HepG2 (cell line): ENCODE data around the gene MC5R. TPM values are rescaled to one million over a fixed set of nuclear protein-coding genes. Genes with fewer than 3 reads are reported as not detected.

Source experiments
- ATAC-seq: fragments of 200-7000 bp; cut with Tn5 transposase; 3 replicates; pipeline ENCODE4 v1.9.1; 2020; ENCODE audit warnings: mild to moderate bottlenecking, moderate library complexity
- BruUV-seq: library from RNA; stranded (reverse); fragments of 400-500 nt; replicated peaks from 2 replicates; lab custom pipeline; 2021; lab: Mats Ljungman, UMichigan
- CTCF ChIA-PET: fragments of 300-600 bp; formaldehyde crosslinking; extraction: SDS; loops from one replicate; lab custom pipeline; 2021; ENCODE audit warnings: low total read pairs, inconsistent platforms, low intra/inter-chr PET ratio; lab: Yijun Ruan, JAX
- POLR2A ChIA-PET: fragments of 350-600 bp; sonication (Branson Sonifier 250); formaldehyde crosslinking; loops from one replicate; lab custom pipeline; 2020; ENCODE audit warnings: antibody characterized with exemption, inconsistent platforms; lab: Yijun Ruan, JAX
- DNase-seq: peaks from one replicate; pipeline ENCODE4 v3.0.0-alpha.2; 2015; ENCODE audit warnings: low spot score
- FAIRE-seq: peaks from 3 replicates; lab custom pipeline; 2011; peaks lifted over from hg19 to GRCh38; lab: Jason Lieb, UNC
- H2AFZ ChIP-seq: one replicate; pipeline ENCODE4 v1.6.1; 2011; ENCODE audit warnings: low read length, inconsistent platforms
- H3K27ac ChIP-seq: fragments of 300-600 bp; 3 replicates; pipeline ENCODE4 v1.8.0; 2011; ENCODE audit warnings: mixed run types, mild to moderate bottlenecking, mixed read lengths, low read length, inconsistent platforms; ENCODE audit not compliant: insufficient read depth; ENCODE audit errors: extremely low read length
- H3K27me3 ChIP-seq, 2 experiments: fragments of 200-600 bp in 1 of 2; 2 replicates in 1 of 2; 3 replicates in 1 of 2; pipeline versions ENCODE4 v1.6.0 to v1.8.0; 2011; ENCODE audit warnings: low read length in 2 of 2, mild to moderate bottlenecking in 2 of 2, moderate library complexity in 2 of 2, inconsistent platforms in 1 of 2; ENCODE audit not compliant: insufficient read depth in 2 of 2, control insufficient read depth in 1 of 2
- H3K36me3 ChIP-seq, 2 experiments: fragments of 200-600 bp in 1 of 2; replicated peaks in 1 of 2; 2 replicates in 1 of 2; 3 replicates in 1 of 2; pipeline versions ENCODE4 v1.5.1 to v1.8.0; 2011; ENCODE audit warnings: low read length in 2 of 2, inconsistent platforms in 1 of 2; ENCODE audit not compliant: insufficient read depth in 2 of 2, control insufficient read depth in 1 of 2
- H3K4me1 ChIP-seq: 2 replicates; pipeline ENCODE4 v1.5.1; 2012; ENCODE audit warnings: low read length, inconsistent platforms; ENCODE audit not compliant: insufficient read depth
- H3K4me2 ChIP-seq: 2 replicates; pipeline ENCODE4 v1.6.0; 2011; ENCODE audit warnings: low read depth, low read length, inconsistent platforms
- H3K4me3 ChIP-seq, 3 experiments: fragments of 200-600 bp in 1 of 3; sonication (generic), shearing (Covaris generic) in 1 of 3; replicated peaks in 1 of 3; 2 replicates each; pipeline ENCODE4 v1.5.1; 2011 to 2016; ENCODE audit warnings: low read length in 3 of 3, inconsistent platforms in 2 of 3, low read depth in 2 of 3, mild to moderate bottlenecking in 2 of 3, control low read depth in 1 of 3, mixed read lengths in 1 of 3; ENCODE audit not compliant: insufficient read depth in 1 of 3
- H3K79me2 ChIP-seq: one replicate; pipeline ENCODE4 v1.6.1; 2011; ENCODE audit warnings: low read length, inconsistent platforms; ENCODE audit not compliant: insufficient read depth
- H3K9ac ChIP-seq: 2 replicates; pipeline ENCODE4 v1.6.0; 2011; ENCODE audit warnings: mild to moderate bottlenecking, low read depth, low read length, inconsistent platforms; ENCODE audit not compliant: insufficient read depth
- H3K9me3 ChIP-seq: 2 replicates; pipeline ENCODE4 v1.5.1; 2012; ENCODE audit warnings: mild to moderate bottlenecking, low read length
- H4K20me1 ChIP-seq: 2 replicates; pipeline ENCODE4 v1.6.0; 2011; ENCODE audit warnings: inconsistent platforms, mild to moderate bottlenecking, low read length, moderate library complexity; ENCODE audit not compliant: insufficient read depth
- ARID4A ChIP-seq: sonication (generic); formaldehyde crosslinking; IDR thresholded peaks from 2 replicates; pipeline ENCODE4 v1.5.0; 2020; ENCODE audit warnings: mild to moderate bottlenecking, missing genetic modification reagents, borderline replicate concordance
- CHD2 ChIP-seq: IDR thresholded peaks from 2 replicates; pipeline ENCODE4 v1.6.1; 2011; ENCODE audit warnings: low read depth, low read length, improper control_type of control experiment
- FLYWCH1 ChIP-seq: sonication (generic); formaldehyde crosslinking; IDR thresholded peaks from 2 replicates; pipeline ENCODE4 v1.8.1; 2023; ENCODE audit warnings: mild to moderate bottlenecking, missing genetic modification reagents
- MAFG ChIP-seq: sonication (generic); formaldehyde crosslinking; IDR thresholded peaks from 2 replicates; pipeline ENCODE4 v1.5.1; 2020; ENCODE audit warnings: mild to moderate bottlenecking, missing genetic modification reagents
- NFAT5 ChIP-seq: sonication (generic); formaldehyde crosslinking; IDR thresholded peaks from 2 replicates; pipeline ENCODE4 v1.4.0; 2020; ENCODE audit warnings: missing genetic modification reagents
- NFKB2 ChIP-seq: sonication (generic); formaldehyde crosslinking; IDR thresholded peaks from 2 replicates; pipeline ENCODE4 v1.4.0; 2020; ENCODE audit warnings: missing genetic modification reagents, borderline replicate concordance
- NR2F2 ChIP-seq: IDR thresholded peaks from 2 replicates; pipeline ENCODE4 v1.6.1; 2012; ENCODE audit warnings: low read depth, inconsistent platforms, borderline replicate concordance
- ZFAT ChIP-seq: sonication (generic); formaldehyde crosslinking; conservative IDR thresholded peaks from 2 replicates; pipeline ENCODE4 v1.8.1; 2023; ENCODE audit warnings: missing genetic modification reagents, inconsistent platforms
- ZFX ChIP-seq: sonication (generic); formaldehyde crosslinking; IDR thresholded peaks from 2 replicates; pipeline ENCODE4 v1.4.0; 2020; ENCODE audit warnings: mild to moderate bottlenecking, low read depth, missing genetic modification reagents, moderate library complexity
- ZNF33B ChIP-seq: sonication (generic); formaldehyde crosslinking; IDR thresholded peaks from 2 replicates; pipeline ENCODE4 v1.5.1; 2020; ENCODE audit warnings: mild to moderate bottlenecking, missing genetic modification reagents
- ZNF367 ChIP-seq: sonication (generic); formaldehyde crosslinking; IDR thresholded peaks from 2 replicates; pipeline ENCODE4 v1.4.0; 2020; ENCODE audit warnings: missing genetic modification reagents, borderline replicate concordance
- ZNF598 ChIP-seq: sonication (generic); formaldehyde crosslinking; IDR thresholded peaks from 2 replicates; pipeline ENCODE4 v1.5.1; 2020; ENCODE audit warnings: mild to moderate bottlenecking, missing genetic modification reagents, borderline replicate concordance
- ZNF788 ChIP-seq: sonication (generic); formaldehyde crosslinking; IDR thresholded peaks from 2 replicates; pipeline ENCODE4 v1.5.0; 2020; ENCODE audit warnings: mild to moderate bottlenecking, missing genetic modification reagents, borderline replicate concordance
- WGBS: methylation state at CpG from one replicate; pipeline ENCODE4 v1.1.6; 2017; ENCODE audit warnings: low lambda C conversion rate; 5-methylcytosine and 5-hydroxymethylcytosine counted together
- in situ Hi-C: cut with HindIII; loops from 2 replicates; pipeline ENCODE4 v1.10.0; 2017; ENCODE audit warnings: low pct_unique_long_range_greater_than_20kb; ENCODE audit not compliant: extremely low pct_ligation_motif_present
- intact Hi-C: fragments of 100-400 bp; cut with micrococcal nuclease; formaldehyde crosslinking; loops from one replicate; pipeline ENCODE4 v1.10.0; 2022; ENCODE audit not compliant: unreplicated experiment
- polyA plus RNA-seq, 8 experiments: library from polyadenylated mRNA; depleted of rRNA in 3 of 8; stranded (reverse) in 7 of 8; unstranded in 1 of 8; fragments of >200 nt; fragmentation: Illumina TruSeq in 4 of 8; extraction: Trizol in 4 of 8; gene quantifications; 2 replicates each; pipeline versions ENCODE4 v1.2.1 to v1.2.3, GENCODE V29; 2011 to 2016; ENCODE audit warnings: low read depth in 4 of 8, missing spikeins in 1 of 8, mixed read lengths in 1 of 8; ENCODE audit not compliant: insufficient read depth in 1 of 8
- total RNA-seq, 5 experiments: library from RNA; depleted of rRNA; stranded (reverse); fragments of >200 nt; fragmentation: Illumina TruSeq; extraction: Trizol; gene quantifications; 2 replicates each; pipeline ENCODE4 v1.2.3, GENCODE V29; 2016; ENCODE audit warnings: low read depth in 1 of 5
- TF ChIP-seq, protein P1 (sequence below): sonication (generic); formaldehyde crosslinking; IDR thresholded peaks from 2 replicates; pipeline ENCODE4 v1.8.0; 2023; ENCODE audit warnings: mild to moderate bottlenecking, missing genetic modification reagents

Gene MC5R
- total and polyA plus RNA-seq, 2 of the 13 experiments (the other 11 are each of a cell fraction or from before 2014, with no cell fraction given) = not detected

GRCh38 chr18:13809531-13810255, 14.3 kb upstream of the MC5R start:
- Histone ChIP-seq H4K20me1 (no peaks in the 10 kb centered on the region), H3K9ac (no peak overlapping the region), H3K27me3 (no peaks in the 10 kb centered on the region), H3K4me3 (no peak overlapping the region), H3K4me2 (no peak overlapping the region), H3K4me1 (no peaks in the 10 kb centered on the region; the same call in 1 of the 2 replicates), H3K9me3 (no peaks in the 10 kb centered on the region), H3K79me2 (no peaks in the 10 kb centered on the region), H3K36me3 (no peaks in the 10 kb centered on the region), H2AFZ (no peak overlapping the region), H3K27ac (no peak overlapping the region)
- intact Hi-C loops = no loop called here
- ATAC-seq (no peak), FAIRE-seq (no peak), DNase-seq (no peak)
- in situ Hi-C loops = loop anchor here (5.0 kb wide), 1 partner anchor 278 kb away; no protein-coding TSS in a partner anchor
- 11% methylated on average over 5 of the region's 5 CpGs for WGBS
- BruUV-seq = no TSS peak
- POLR2A ChIA-PET = no interaction called here
- CTCF ChIA-PET = no interaction called here
- TF ChIP-seq ZFAT (CRISPR knock-in tag) (no peak), FLYWCH1 (CRISPR knock-in tag) (no peak), ARID4A (CRISPR knock-in tag) (no peak), ZNF788 (CRISPR knock-in tag) (no peak), NR2F2 (no peak), MAFG (no peak), ZFX (CRISPR knock-in tag) (no peak), ZNF598 (CRISPR knock-in tag) (no peak), NFKB2 (no peak), CHD2 (no peak), ZNF367 (CRISPR knock-in tag) (no peak), ZNF33B (no peak), NFAT5 (CRISPR knock-in tag) (no peak)
- TF ChIP-seq, protein P1, sequence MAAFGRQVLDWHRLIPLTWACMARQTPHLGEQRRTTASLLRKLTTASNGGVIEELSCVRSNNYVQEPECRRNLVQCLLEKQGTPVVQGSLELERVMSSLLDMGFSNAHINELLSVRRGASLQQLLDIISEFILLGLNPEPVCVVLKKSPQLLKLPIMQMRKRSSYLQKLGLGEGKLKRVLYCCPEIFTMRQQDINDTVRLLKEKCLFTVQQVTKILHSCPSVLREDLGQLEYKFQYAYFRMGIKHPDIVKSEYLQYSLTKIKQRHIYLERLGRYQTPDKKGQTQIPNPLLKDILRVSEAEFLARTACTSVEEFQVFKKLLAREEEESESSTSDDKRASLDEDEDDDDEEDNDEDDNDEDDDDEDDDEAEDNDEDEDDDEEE (CRISPR knock-in tag) = no peak
